ENCODE measurements around the gene PLOD1.
"Not testable (repeated sequence)": the region's sequence is repeated elsewhere in the genome, so short reads cannot be mapped to it uniquely, and the experiment has no call there.

PLOD1 gene

GRCh38 chr1:12008355-12008754 lies 73.8 kb downstream of the PLOD1 start:
- not testable (repeated sequence) for DNase-seq

GRCh38 chr1:12009318-12009947 lies 74.9 kb downstream of the PLOD1 start:
- DNase-seq = no peak

- DNase-seq = no peak
Measured at GRCh38 chr1:12010746-12011570, 76.4 kb downstream of the PLOD1 start.

- no peak for DNase-seq
Measured at GRCh38 chr1:12011998-12012397, 77.5 kb downstream of the PLOD1 start.

- DNase-seq = no peak
Measured at GRCh38 chr1:12012560-12013316, 78.2 kb downstream of the PLOD1 start.

GRCh38 chr1:12014141-12014991 lies 79.8 kb downstream of the PLOD1 start:
- DNase-seq = no peak

GRCh38 chr1:12015001-12015491 lies 80.5 kb downstream of the PLOD1 start:
- DNase-seq = no peak

GRCh38 chr1:12015499-12015898 lies 81.0 kb downstream of the PLOD1 start:
- DNase-seq = no peak

- DNase-seq = no peak
Measured at GRCh38 chr1:12016182-12016581, 81.7 kb downstream of the PLOD1 start.

GRCh38 chr1:12019858-12020509 lies 85.5 kb downstream of the PLOD1 start:
- no peak for DNase-seq

GRCh38 chr1:12021616-12022015 lies 87.1 kb downstream of the PLOD1 start:
- DNase-seq = no peak

- no peak for DNase-seq
Measured at GRCh38 chr1:12022036-12022435, 87.5 kb downstream of the PLOD1 start.
